Loucy (cell line): ENCODE results near the gene DLGAP5.
A peak's percentile ranks its signal among the peaks of the same experiment; 100 is the strongest.

Experiments
- H2AFZ ChIP-seq: fragments of 200-600 bp; sonication (generic); 2 replicates; pipeline ENCODE4 v1.6.0; 2016; ENCODE audit warnings: antibody characterized with exemption, mild to moderate bottlenecking, low read length, moderate library complexity
- H3F3A ChIP-seq: fragments of 200-600 bp; 2 replicates; pipeline ENCODE4 v1.6.0; 2016; ENCODE audit warnings: antibody characterized with exemption, low read depth, mild to moderate bottlenecking
- H3K27me3 ChIP-seq: fragments of 200-600 bp; sonication (generic); 2 replicates; pipeline ENCODE4 v1.6.1; 2014; ENCODE audit warnings: low read length, mild to moderate bottlenecking; ENCODE audit not compliant: insufficient read depth, poor library complexity, severe bottlenecking
- H3K36me3 ChIP-seq: fragments of 200-600 bp; sonication (generic); 2 replicates; pipeline ENCODE4 v1.6.1; 2016; ENCODE audit warnings: low read length; ENCODE audit not compliant: insufficient read depth
- H3K4me1 ChIP-seq: fragments of 200-600 bp; sonication (generic); 2 replicates; pipeline ENCODE4 v1.5.1; 2014; ENCODE audit warnings: low read length, mild to moderate bottlenecking; ENCODE audit not compliant: insufficient read depth, poor library complexity, severe bottlenecking
- H3K4me2 ChIP-seq: fragments of 200-600 bp; sonication (generic); 2 replicates; pipeline ENCODE4 v1.6.0; 2014; ENCODE audit warnings: antibody characterized with exemption, low read length, low read depth, mild to moderate bottlenecking; ENCODE audit not compliant: poor library complexity, severe bottlenecking
- H3K4me3 ChIP-seq: fragments of 200-600 bp; sonication (generic); 2 replicates; pipeline ENCODE4 v1.5.1; 2014; ENCODE audit warnings: low read length, mild to moderate bottlenecking, mixed read lengths; ENCODE audit not compliant: poor library complexity, severe bottlenecking
- H3K79me2 ChIP-seq: fragments of 200-600 bp; sonication (generic); 2 replicates; pipeline ENCODE4 v1.6.1; 2014; ENCODE audit warnings: low read length; ENCODE audit not compliant: insufficient read depth
- H3K9ac ChIP-seq: fragments of 200-600 bp; sonication (generic); 2 replicates; pipeline ENCODE4 v1.6.0; 2014; ENCODE audit warnings: mild to moderate bottlenecking, low read depth, low read length, moderate library complexity; ENCODE audit not compliant: poor library complexity, severe bottlenecking
- H3K9me2 ChIP-seq: fragments of 200-600 bp; sonication (generic); replicated peaks from 2 replicates; pipeline ENCODE4 v1.6.1; 2016; ENCODE audit warnings: low read depth, low read length, mixed read lengths
- H3K9me3 ChIP-seq: fragments of 200-600 bp; sonication (generic); 2 replicates; pipeline ENCODE4 v1.6.1; 2014; ENCODE audit warnings: mild to moderate bottlenecking, antibody characterized with exemption, low read length, low read depth; ENCODE audit not compliant: insufficient read depth
- H4K20me1 ChIP-seq: fragments of 200-600 bp; sonication (generic); 2 replicates; pipeline ENCODE4 v1.6.0; 2014; ENCODE audit warnings: antibody characterized with exemption, low read length, mild to moderate bottlenecking; ENCODE audit not compliant: insufficient read depth, poor library complexity, severe bottlenecking
- CTCF ChIP-seq: fragments of 200-600 bp; sonication (generic); conservative IDR thresholded peaks from 2 replicates; pipeline ENCODE4 v1.5.1; 2014; ENCODE audit warnings: mild to moderate bottlenecking, antibody characterized with exemption, low read length
- EZH2phosphoT487 ChIP-seq: fragments of 200-600 bp; IDR thresholded peaks from 2 replicates; pipeline ENCODE4 v1.6.1; 2018; ENCODE audit warnings: antibody characterized with exemption, mild to moderate bottlenecking, moderate library complexity, borderline replicate concordance

The DLGAP5 gene

GRCh38 chr14:55118761-55119160, 72.6 kb downstream of the DLGAP5 start:
- no peak overlapping the region for H3K4me2 ChIP-seq

DNA sequence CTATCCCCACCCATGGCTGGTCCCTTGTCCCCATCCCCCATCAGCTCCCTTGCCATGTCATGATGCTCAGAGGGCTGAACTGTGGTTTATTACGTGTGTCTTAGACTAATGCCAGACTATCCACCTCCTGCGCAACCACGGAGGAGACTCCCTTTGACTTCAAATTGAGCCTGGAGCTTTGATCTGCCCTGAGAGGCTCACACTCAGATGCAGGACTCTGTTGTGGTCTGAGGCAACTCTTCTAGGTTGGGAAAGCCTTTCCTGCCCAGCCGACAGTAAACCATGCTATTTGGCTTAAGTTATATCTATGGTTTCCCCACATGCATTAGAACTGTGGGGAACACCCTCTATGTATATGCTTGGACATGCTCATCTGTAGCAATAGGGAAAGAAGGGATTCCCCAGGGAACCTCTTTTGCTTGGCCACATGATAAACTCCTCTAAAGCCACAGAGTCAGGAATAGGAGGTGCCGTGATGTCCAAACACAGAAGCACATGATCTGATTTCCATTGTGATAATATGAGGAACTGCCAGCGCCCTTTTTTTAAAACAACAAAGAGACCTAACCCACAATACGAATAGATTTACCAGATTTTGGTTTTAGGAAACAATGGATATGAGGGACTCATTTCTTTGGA, 73.5 kb downstream of the DLGAP5 start:
- H3K36me3 ChIP-seq: no peaks in the 10 kb centered on the region
- H3K27me3 ChIP-seq: no peaks in the 10 kb centered on the region
- no peaks in the 10 kb centered on the region for H3K9me2 ChIP-seq
- H3K4me2 ChIP-seq: peak overlapping the region; percentile 6
- H3K4me1 ChIP-seq: peaks cover 10% of the 10 kb centered on the region
- H4K20me1 ChIP-seq: no peaks in the 10 kb centered on the region
- no peak overlapping the region for H3K9ac ChIP-seq
- no peaks in the 10 kb centered on the region for H3K9me3 ChIP-seq
- H3K79me2 ChIP-seq: no peaks in the 10 kb centered on the region
- no peak overlapping the region for H2AFZ ChIP-seq
- H3F3A ChIP-seq: no peaks in the 10 kb centered on the region
- no peak overlapping the region for H3K4me3 ChIP-seq
- TF ChIP-seq EZH2phosphoT487 (no peak), CTCF (no peak)

More at GRCh38 chr14:55118761-55119160, 72.6 kb downstream of the DLGAP5 start:
- H3F3A ChIP-seq: no peaks in the 10 kb centered on the region
- no peaks in the 10 kb centered on the region for H4K20me1 ChIP-seq
- no peaks in the 10 kb centered on the region for H3K9me3 ChIP-seq
- H3K79me2 ChIP-seq: no peaks in the 10 kb centered on the region
- H3K36me3 ChIP-seq: no peaks in the 10 kb centered on the region
- no peak overlapping the region for H2AFZ ChIP-seq
- H3K9ac ChIP-seq: no peak overlapping the region
- no peaks in the 10 kb centered on the region for H3K27me3 ChIP-seq
- peaks cover 10% of the 10 kb centered on the region for H3K4me1 ChIP-seq
- TF ChIP-seq EZH2phosphoT487 (no peak), CTCF (no peak)
- H3K4me3 ChIP-seq: no peak overlapping the region
- no peaks in the 10 kb centered on the region for H3K9me2 ChIP-seq

GRCh38 chr14:55116246-55117030, 74.9 kb downstream of the DLGAP5 start:
- no peaks in the 10 kb centered on the region for H3K9me3 ChIP-seq
- H3K4me1 ChIP-seq: peaks cover 10% of the 10 kb centered on the region
- no peak overlapping the region for H3K9ac ChIP-seq
- no peak overlapping the region for H3K4me3 ChIP-seq
- H4K20me1 ChIP-seq: no peaks in the 10 kb centered on the region
- no peaks in the 10 kb centered on the region for H3K36me3 ChIP-seq
- no peak overlapping the region for H3K4me2 ChIP-seq
- H3F3A ChIP-seq: no peaks in the 10 kb centered on the region
- H3K79me2 ChIP-seq: no peaks in the 10 kb centered on the region
- H2AFZ ChIP-seq: no peak overlapping the region; the same call in 1 of the 2 replicates
- no peaks in the 10 kb centered on the region for H3K9me2 ChIP-seq
- H3K27me3 ChIP-seq: no peaks in the 10 kb centered on the region
- TF ChIP-seq EZH2phosphoT487 (no peak), CTCF (no peak)
